Stimulated activated CD4-positive, alpha-beta T cell treated with anti-CD3 and anti-CD28 coated beads, Interleukin-4, amount 100 ng/mL, for 1 hour (primary cell): ENCODE results near the gene COL3A1.

ENCODE experiments used
- DNase-seq: peaks from one replicate; pipeline ENCODE4 v3.0.0-alpha.2; 2020

The COL3A1 gene

GRCh38 chr2:188976545-188977268 is 2.5 kb downstream of the COL3A1 start:
- no peak for DNase-seq

GRCh38 chr2:188977317-188977716 is 3.1 kb downstream of the COL3A1 start:
- DNase-seq = no peak

- DNase-seq = no peak
These were observed 4.3 kb downstream of the COL3A1 start for GRCh38 chr2:188978291-188979081.

GRCh38 chr2:188979187-188980114 is 5.3 kb downstream of the COL3A1 start:
- DNase-seq = no peak

- no peak for DNase-seq
These were observed 9.4 kb downstream of the COL3A1 start for GRCh38 chr2:188983427-188984064.

- no peak for DNase-seq
These were observed 9.9 kb downstream of the COL3A1 start for GRCh38 chr2:188984065-188984491.

- no peak for DNase-seq
These were observed 10.5 kb downstream of the COL3A1 start for GRCh38 chr2:188984680-188985079.

GRCh38 chr2:188986839-188987238 is 12.7 kb downstream of the COL3A1 start:
- no peak for DNase-seq

- DNase-seq = no peak
These were observed 19.1 kb downstream of the COL3A1 start for GRCh38 chr2:188993247-188993646.

GRCh38 chr2:188997263-188997662 is 23.1 kb downstream of the COL3A1 start:
- DNase-seq = no peak

- no peak for DNase-seq
These were observed 26.0 kb downstream of the COL3A1 start for GRCh38 chr2:189000221-189000620.

GRCh38 chr2:189002079-189002478 is 27.9 kb downstream of the COL3A1 start:
- no peak for DNase-seq

- DNase-seq = no peak
These were observed 34.5 kb downstream of the COL3A1 start for GRCh38 chr2:189008555-189009262.

GRCh38 chr2:189010536-189010935 is 36.4 kb downstream of the COL3A1 start:
- no peak for DNase-seq

- no peak for DNase-seq
These were observed 38.2 kb downstream of the COL3A1 start for GRCh38 chr2:189012351-189012750.

GRCh38 chr2:189013031-189013430 is 38.9 kb downstream of the COL3A1 start:
- DNase-seq = no peak

GRCh38 chr2:189013671-189014448 is 39.7 kb downstream of the COL3A1 start:
- no peak for DNase-seq

GRCh38 chr2:189014449-189015138 is 40.4 kb downstream of the COL3A1 start:
- DNase-seq = no peak

GRCh38 chr2:189015359-189015758 is 41.2 kb downstream of the COL3A1 start:
- no peak for DNase-seq

GRCh38 chr2:189016311-189016861 is 42.2 kb downstream of the COL3A1 start:
- DNase-seq = no peak
